Urinary bladder (tissue), 4 donors: ENCODE measurements around the gene SCN3B. TPM values are rescaled to one million over a fixed set of nuclear protein-coding genes. Genes with fewer than 3 reads are reported as not detected.

Experiments
- DNase-seq: peaks from one replicate; pipeline ENCODE4 v3.0.0-alpha.2; 2015; ENCODE audit errors: extremely low spot score
- H3K27ac ChIP-seq: one replicate; pipeline ENCODE4 v1.5.1; 2013; ENCODE audit warnings: low read depth, mild to moderate bottlenecking, moderate library complexity
- H3K36me3 ChIP-seq: one replicate; pipeline ENCODE4 v1.6.1; 2013; ENCODE audit warnings: mild to moderate bottlenecking, moderate library complexity; ENCODE audit not compliant: insufficient read depth
- H3K4me1 ChIP-seq: one replicate; pipeline ENCODE4 v1.6.1; 2013; ENCODE audit warnings: mild to moderate bottlenecking, moderate library complexity; ENCODE audit not compliant: insufficient read depth
- H3K4me3 ChIP-seq: one replicate; pipeline ENCODE4 v1.5.1; 2013; ENCODE audit warnings: low read depth, low read length
- WGBS: extraction: QIAGEN DNeasy Blood & Tissue Kit; methylation state at CpG from one replicate; pipeline ENCODE4 v1.1.7; 2013; 5-methylcytosine and 5-hydroxymethylcytosine counted together
- polyA plus RNA-seq: library from polyadenylated mRNA; stranded (reverse); fragments of 200-250 nt; gene quantifications from one replicate; pipeline ENCODE4 v1.2.3, GENCODE V29; 2013
- total RNA-seq: library from RNA; depleted of rRNA; stranded (reverse); fragments of >200 nt; gene quantifications from one replicate; pipeline ENCODE4 v1.2.3, GENCODE V29; 2014
- donor health status: healthy with polysubstance abuse.
- donor health status: healthy.

SCN3B gene
- total and polyA plus RNA-seq, 2 donors = 2.3 to 5.6 TPM

DNA sequence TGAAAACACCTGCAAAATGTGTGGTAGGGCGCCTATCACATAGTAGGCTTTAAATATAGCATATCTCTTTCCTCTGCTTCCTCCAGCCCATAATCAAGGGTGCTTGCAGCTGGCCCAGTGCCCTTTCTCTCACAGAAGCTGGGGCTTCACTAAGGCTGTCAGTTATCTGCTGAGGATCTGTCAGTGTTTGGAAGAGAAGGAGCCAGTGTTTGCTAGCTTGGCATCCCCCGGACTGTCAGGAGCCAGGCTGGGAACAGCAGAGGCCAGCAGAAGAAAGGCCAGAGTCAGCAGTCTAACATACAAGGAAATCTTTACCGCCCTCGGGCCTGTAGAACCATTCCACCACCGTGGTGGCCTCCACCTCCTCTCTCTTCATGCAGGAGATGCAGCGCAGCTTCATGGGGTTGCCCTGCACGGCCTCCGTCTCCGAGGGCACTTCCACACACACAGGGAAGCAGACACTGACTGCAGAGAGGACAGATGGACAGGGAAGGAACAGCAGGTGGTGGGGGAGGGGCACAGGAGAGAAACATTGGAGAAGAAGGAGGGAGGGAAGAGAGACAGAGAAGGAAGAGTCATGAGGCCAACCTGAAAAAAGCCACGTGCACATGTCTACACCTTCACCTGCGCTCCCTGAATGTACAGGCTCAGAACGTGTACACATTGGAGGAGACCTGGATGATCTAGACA, 9.0 kb downstream of the SCN3B start:
- DNase-seq = no peak
- Histone ChIP-seq H3K4me3 (no peak overlapping the region), H3K36me3 (no peaks in the 10 kb centered on the region), H3K27ac (no peak overlapping the region), H3K4me1 (no peaks in the 10 kb centered on the region)
- 77% methylated on average over 12 of the region's 12 CpGs for WGBS

DNA sequence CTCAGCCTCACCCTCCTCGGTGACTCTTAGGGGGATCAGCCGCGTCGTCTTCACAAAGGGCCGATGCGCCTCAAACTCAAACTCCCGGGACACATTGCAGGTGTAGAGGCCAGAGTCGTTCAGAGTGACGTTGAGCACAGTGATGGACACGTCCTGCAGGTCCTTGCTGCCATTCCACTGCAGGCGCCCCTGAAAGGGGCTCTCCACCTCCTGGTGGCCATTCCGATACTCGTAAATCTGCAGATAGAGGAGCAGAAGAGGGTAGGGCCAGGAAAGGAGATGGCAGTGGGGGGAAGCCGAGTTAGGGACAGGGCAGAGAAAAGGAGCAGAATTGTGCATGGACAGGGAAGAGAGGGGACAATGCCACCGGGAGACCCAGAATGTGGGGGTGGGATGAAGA, 12.0 kb downstream of the SCN3B start:
- H3K4me3 ChIP-seq = no peak overlapping the region
- H3K36me3 ChIP-seq = no peaks in the 10 kb centered on the region
- DNase-seq = no peak
- H3K4me1 ChIP-seq = no peaks in the 10 kb centered on the region
- WGBS = 82% methylated on average over 15 of the region's 15 CpGs
- no peak overlapping the region for H3K27ac ChIP-seq

DNA sequence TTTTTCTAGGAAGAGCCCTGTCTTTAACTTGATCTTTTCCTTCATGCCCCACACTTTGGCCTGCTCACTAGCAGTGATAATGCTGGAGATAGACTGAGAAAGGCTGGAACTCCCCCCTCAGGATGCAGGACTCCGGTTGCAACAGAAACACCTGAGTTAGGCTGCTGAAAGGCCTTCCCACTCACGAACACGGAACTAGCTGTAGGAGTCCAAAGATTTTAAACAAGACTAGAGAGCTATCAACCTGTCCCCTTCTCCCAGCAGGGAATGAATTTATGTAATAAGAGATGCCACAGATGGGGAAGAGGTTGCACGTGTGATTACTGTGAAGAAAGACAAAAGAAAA, 13.0 kb downstream of the SCN3B start:
- Histone ChIP-seq H3K36me3 (no peaks in the 10 kb centered on the region), H3K4me3 (no peak overlapping the region), H3K4me1 (no peaks in the 10 kb centered on the region), H3K27ac (no peak overlapping the region)
- DNase-seq = no peak
- 63% methylated on average over 4 of the region's 4 CpGs for WGBS

DNA sequence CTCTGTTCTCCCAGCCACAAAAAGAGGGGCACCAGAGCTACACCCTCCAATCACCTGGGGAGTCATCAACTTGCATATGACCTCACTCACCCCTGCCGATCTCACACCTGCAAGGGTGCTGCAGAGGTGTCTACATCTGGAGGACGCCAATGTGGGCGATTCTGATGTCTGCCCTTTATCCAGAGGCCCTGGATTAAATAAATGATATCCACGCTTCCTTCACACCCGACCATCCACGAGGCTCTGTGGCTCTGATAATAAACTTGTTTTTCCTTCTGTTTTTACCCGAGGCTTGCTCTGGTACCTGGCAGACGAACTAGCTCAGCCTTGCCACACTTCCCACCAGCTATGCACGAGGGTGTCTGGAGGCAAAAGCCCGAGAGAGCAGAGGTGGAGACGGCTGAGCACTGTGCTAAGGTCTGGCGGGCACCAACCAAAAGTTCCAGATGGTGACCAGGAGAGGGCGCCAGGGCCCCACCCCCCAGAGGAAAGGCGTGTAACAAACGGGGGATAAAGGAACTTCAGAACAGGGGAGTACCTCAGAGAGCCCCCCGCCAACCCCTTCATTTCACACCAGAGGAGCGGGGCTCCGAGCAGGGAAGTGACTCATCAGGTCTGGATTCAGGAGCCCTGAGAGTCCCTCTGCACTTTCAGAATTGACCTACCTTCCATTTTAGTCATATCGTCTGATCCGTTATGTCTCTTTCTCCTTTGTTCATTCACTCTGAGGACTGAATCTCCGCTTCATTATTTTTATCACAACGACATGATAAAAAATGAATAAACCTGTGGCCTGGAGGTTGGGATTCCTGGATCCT, 13.5 kb downstream of the SCN3B start:
- Histone ChIP-seq H3K4me3 (no peak overlapping the region), H3K4me1 (no peaks in the 10 kb centered on the region), H3K36me3 (no peaks in the 10 kb centered on the region), H3K27ac (no peak overlapping the region)
- 27% methylated on average over 22 of the region's 22 CpGs for WGBS
- DNase-seq = no peak

DNA sequence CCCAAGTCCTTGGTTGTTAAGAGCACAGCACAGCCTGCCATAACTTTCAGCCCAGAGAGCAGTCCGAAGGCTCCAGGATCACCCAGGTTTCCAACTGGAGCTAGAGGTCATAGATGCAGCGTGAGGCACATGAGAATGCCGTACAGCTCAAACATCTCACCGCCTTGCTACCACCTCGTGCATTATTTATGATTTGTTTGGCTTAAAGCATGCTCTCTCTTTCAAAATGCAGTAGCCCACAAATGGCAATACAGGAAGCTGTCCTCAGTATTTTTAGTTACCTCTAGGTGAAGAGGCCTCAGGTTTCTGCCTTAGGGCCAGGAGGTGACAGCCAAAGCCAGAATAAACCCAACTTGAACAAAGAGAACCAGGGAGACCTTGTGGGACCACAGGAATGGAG, 14.4 kb downstream of the SCN3B start:
- Histone ChIP-seq H3K27ac (no peak overlapping the region), H3K4me1 (no peaks in the 10 kb centered on the region), H3K36me3 (no peaks in the 10 kb centered on the region), H3K4me3 (no peak overlapping the region)
- WGBS = 60% methylated on average over 5 of the region's 5 CpGs
- DNase-seq = no peak

DNA sequence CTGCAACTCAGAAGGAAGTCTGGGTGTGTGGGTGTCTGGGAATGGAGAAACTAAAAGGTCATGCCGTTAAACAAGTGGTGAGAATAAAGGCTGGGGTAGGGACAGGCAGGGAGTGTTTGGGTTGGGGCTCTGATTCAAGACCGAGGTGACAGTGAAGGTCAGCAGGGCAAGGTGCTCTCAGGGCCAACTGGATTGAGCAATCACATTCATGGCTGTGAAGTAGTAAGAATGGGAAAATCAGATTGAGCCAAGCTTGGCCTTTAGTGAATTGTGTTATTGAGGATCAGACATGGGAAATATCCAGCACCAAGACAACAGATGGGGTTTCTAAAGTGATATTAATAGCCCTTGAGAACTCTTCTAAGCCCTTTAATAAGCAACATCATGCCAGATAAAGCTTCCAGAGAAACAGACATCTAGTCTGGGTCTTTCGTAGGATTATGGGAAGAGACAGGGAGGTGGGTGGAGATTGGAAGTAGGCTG, 24.3 kb downstream of the SCN3B start:
- no peak overlapping the region for H3K4me3 ChIP-seq
- H3K36me3 ChIP-seq = no peaks in the 10 kb centered on the region
- H3K27ac ChIP-seq = no peak overlapping the region
- 61% methylated on average over 3 of the region's 3 CpGs for WGBS
- no peaks in the 10 kb centered on the region for H3K4me1 ChIP-seq
- DNase-seq = no peak

DNA sequence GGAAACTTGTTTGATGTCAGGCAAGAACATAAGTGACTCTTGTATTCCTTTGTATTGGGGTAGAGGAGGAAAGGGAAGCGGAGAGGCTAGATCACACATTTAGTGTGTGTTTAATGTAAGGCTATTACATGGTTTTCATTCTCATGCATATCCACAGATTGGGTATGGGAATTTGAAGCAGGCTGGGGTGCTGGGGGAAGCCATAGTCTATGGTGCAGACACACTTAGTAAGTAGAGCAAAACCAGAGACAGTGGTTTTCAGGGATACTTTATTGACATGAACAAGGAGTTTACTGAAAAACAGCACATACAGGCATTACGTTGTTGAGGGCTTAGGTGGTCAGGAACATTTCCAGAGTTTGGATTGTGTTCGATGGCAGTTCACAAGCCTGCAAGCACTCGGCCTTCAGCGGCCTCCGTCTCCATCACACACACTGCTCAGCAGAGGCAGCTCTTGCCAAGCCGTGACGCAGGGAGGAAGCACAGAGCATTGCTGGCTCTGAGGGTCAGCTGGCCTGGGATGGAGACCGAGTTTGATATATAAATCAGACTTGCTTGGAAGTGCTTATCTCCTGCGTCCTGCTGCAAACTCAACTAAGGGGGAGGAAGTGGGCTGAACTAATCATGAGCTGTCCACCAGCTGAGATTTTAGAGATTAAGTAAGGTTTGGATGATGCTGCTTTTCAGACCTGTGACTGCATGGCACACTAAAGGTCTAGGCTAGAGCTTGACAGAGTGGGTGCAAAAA, 25.3 kb downstream of the SCN3B start:
- Histone ChIP-seq H3K36me3 (no peaks in the 10 kb centered on the region), H3K4me1 (no peaks in the 10 kb centered on the region), H3K27ac (no peak overlapping the region), H3K4me3 (no peak overlapping the region)
- no peak for DNase-seq
- 22% methylated on average over 10 of the region's 10 CpGs for WGBS

DNA sequence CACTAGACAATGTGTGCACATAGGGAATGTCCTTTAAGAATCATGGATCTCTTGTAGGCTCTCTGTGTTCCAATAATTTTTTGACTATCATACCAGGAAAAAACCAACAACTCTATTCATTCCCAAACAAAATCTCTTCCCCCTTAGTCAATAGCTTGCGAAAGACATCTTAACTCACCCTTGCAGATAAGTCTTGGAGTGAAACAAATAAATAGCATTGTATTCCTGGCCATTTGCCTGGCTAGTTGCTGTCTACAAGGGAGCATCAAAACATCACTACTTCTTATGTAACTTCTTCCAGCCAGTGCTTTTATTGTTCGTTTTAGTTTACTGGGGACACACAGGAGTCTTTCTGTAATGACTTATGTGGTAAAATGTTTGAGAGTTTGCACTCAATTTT, 29.4 kb downstream of the SCN3B start:
- no peak for DNase-seq
- WGBS = 90% methylated on average over 2 of the region's 2 CpGs

DNA sequence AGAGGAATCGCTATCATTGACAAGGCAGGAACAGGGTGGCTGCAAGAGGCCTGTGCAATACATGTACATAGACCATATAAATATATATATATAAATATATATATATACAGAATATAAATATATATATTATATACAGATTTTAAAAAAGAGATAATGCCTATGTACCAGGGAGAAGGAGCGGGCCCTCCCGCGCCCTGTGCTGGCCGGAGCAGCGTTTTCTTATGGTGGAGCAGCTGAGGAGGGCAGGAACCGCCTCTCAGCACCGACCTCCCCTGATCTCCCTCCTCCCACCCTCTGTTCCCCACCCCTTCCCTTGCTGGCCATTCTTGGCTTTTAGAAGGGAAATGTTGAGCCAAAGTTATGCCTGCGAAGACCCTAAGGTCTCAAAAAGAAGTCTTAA, 31.8 kb downstream of the SCN3B start:
- no peak overlapping the region for H3K27ac ChIP-seq
- no peaks in the 10 kb centered on the region for H3K36me3 ChIP-seq
- WGBS = 91% methylated on average over 9 of the region's 9 CpGs
- H3K4me1 ChIP-seq = no peaks in the 10 kb centered on the region
- DNase-seq = no peak
- no peak overlapping the region for H3K4me3 ChIP-seq

More for the DNA sequence above, 29.4 kb downstream of the SCN3B start:
- Histone ChIP-seq H3K27ac (no peak overlapping the region), H3K4me1 (no peaks in the 10 kb centered on the region), H3K36me3 (no peaks in the 10 kb centered on the region), H3K4me3 (no peak overlapping the region)

DNA sequence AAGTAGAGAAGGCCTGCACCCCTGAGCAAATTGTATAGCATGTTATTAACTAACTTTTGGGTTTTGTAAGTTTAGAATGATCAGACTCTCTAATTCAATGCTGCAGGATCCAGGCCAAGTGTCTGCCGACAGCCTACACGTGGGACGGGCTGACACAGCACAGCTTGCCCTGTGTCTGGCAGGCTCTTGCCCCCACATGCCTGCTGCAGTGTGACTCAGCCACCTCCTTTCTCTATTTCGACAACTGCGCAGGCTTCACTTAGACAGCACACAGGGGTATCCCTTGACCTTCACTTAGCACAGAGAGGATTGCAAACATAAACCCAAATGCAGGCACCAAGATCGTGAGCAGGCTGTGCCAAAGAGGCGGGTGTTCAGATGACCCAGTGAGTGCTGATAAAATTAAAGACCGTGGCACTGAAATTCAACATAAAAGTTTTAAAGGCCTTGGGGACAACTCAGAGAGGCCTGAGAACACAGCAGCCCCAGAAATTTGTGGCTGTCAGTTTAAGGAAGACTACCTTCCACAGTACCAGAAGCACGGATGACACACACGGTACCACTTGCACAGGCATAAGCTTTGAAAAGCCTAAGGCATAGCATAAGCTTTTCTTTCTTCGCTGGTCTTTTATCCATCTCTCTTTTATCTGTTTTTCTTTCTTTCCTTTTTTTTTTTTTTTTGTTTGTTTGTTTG, 37.8 kb downstream of the SCN3B start:
- Histone ChIP-seq H3K27ac (no peak overlapping the region), H3K4me3 (no peak overlapping the region), H3K36me3 (no peaks in the 10 kb centered on the region), H3K4me1 (no peaks in the 10 kb centered on the region)
- 38% methylated on average over 11 of the region's 11 CpGs for WGBS
- DNase-seq = peak; percentile 17

DNA sequence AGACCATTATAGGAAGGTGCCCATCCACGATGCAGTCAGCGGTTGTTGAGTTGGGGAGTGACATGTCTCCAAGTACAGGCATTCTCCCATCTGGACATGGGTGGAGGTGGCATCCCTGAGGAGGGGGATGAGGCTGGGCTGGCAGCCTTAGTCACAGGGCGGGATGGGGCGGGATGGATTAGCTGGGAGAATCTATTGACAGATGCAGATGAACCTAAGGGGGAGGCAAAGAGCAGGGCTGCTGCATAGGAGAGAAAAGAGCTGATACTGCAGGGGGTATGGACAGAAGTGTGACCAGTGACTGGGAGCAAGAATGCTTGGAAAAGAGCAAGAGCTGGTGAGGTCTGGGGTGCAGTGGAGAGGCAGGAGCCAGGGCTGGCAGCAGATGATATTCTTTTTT, 42.7 kb downstream of the SCN3B start:
- H3K4me3 ChIP-seq = no peak overlapping the region
- no peaks in the 10 kb centered on the region for H3K36me3 ChIP-seq
- DNase-seq = no peak
- WGBS = 90% methylated on average over 4 of the region's 4 CpGs
- no peak overlapping the region for H3K27ac ChIP-seq
- no peaks in the 10 kb centered on the region for H3K4me1 ChIP-seq

DNA sequence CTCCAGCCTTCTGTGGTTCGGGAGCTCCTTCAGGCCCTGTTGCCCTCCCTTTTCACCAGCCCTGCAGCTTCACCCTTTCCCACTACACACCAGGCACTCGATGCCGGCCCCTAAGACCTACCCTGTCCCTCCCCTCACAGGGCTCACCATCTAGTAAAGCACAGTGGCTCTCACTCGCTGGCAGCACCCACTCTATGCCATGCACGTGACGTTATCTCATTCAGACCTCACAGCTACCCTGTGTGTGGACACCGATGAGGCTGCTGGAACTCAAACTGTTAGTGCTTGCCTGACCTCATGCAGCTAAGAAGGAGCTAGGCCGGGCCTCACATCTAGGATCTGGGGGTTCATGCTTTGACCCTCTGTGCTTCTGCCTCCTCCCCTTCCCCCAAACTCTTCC, 45.5 kb downstream of the SCN3B start:
- no peak overlapping the region for H3K27ac ChIP-seq
- no peak for DNase-seq
- H3K4me1 ChIP-seq = no peaks in the 10 kb centered on the region
- WGBS = 93% methylated on average over 8 of the region's 8 CpGs
- H3K4me3 ChIP-seq = no peak overlapping the region
- no peaks in the 10 kb centered on the region for H3K36me3 ChIP-seq

DNA sequence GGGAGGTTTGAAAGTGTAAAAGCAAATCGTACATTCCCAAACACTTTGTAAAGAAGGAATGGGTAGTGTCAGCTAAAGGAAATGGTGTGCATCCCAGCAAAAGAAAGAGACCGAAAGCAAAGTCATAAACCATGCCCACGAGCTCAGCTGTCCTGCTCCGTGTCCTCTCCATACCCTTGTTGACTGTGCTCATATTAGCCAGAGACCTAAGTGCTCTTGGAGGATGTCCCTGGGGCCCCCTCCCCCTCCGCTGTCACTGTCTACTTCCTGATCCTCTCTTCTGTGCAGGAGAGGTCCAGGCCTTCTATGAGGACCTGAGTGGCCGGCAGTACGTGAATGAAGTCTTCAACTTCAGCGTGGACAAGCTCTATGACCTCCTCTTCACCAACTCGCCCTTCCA, 46.1 kb downstream of the SCN3B start:
- Histone ChIP-seq H3K27ac (no peak overlapping the region), H3K4me3 (no peak overlapping the region), H3K36me3 (no peaks in the 10 kb centered on the region), H3K4me1 (no peaks in the 10 kb centered on the region)
- no peak for DNase-seq
- 90% methylated on average over 9 of the region's 9 CpGs for WGBS
